ENCODE results near the gene HJURP. TPM values are rescaled to one million over a fixed set of nuclear protein-coding genes. Genes with fewer than 3 reads are reported as not detected.
"Not testable (repeated sequence)": the region's sequence is repeated elsewhere in the genome, so short reads cannot be mapped to it uniquely, and the experiment has no call there.

HJURP gene
- total and polyA plus RNA-seq, 2 donors (not counting 1 experiment from before 2014, with no cell fraction given) = 5.8 to 6.2 TPM

- Histone ChIP-seq H3K27ac (ENCODE audit: insufficient read depth, low read length) (no peak overlapping the region), H4K20me1 (ENCODE audit: control insufficient read depth, extremely low read depth, insufficient read depth, low read length) (no peaks in the 10 kb centered on the region), H3K27me3 (ENCODE audit: control insufficient read depth, insufficient read depth, low read length) (no peaks in the 10 kb centered on the region), H3K36me3 (ENCODE audit: control insufficient read depth, insufficient read depth, low read length) (no peaks in the 10 kb centered on the region), H3K4me2 (ENCODE audit: extremely low read depth, insufficient read depth, low read length) (no peak overlapping the region), H3K4me1 (ENCODE audit: control insufficient read depth, extremely low read depth, insufficient read depth, low read length) (no peaks in the 10 kb centered on the region), H3K9ac (ENCODE audit: insufficient read depth, low read length) (no peak overlapping the region), H3K9me3 (ENCODE audit: control insufficient read depth, insufficient read depth, low read depth, low read length) (no peaks in the 10 kb centered on the region), H3K79me2 (ENCODE audit: control insufficient read depth, insufficient read depth, low read length) (no peaks in the 10 kb centered on the region), H3K4me3 (replicated peaks in 1 of 4; ENCODE audit: control extremely low read depth in 1 of 4, insufficient read depth in 1 of 4, low read depth in 3 of 4, low read length in 4 of 4) (no peak overlapping the region), H2AFZ (ENCODE audit: low read length) (no peak overlapping the region)
- TF ChIP-seq CTCF (conservative IDR thresholded peaks at IDR 0.05 in 1 of 2, IDR thresholded peaks at IDR 0.05 in 1 of 2; ENCODE audit: low read depth in 1 of 2, low read length in 2 of 2) = no peak
- TF ChIP-seq EZH2 (IDR thresholded peaks at IDR 0.05; ENCODE audit: low read length, missing control alignments) = no peak
- no peak for DNase-seq (ENCODE audit: low read depth in 2 of 2)
These were observed 38.5 kb upstream of the HJURP start for GRCh38 chr2:233892793-233893192.

GRCh38 chr2:233882353-233882752, 28.0 kb upstream of the HJURP start:
- no peaks in the 10 kb centered on the region for H4K20me1 ChIP-seq (ENCODE audit: control insufficient read depth, extremely low read depth, insufficient read depth, low read length)
- TF ChIP-seq EZH2 (IDR thresholded peaks at IDR 0.05; ENCODE audit: low read length, missing control alignments) = no peak
- no peak for TF ChIP-seq CTCF (conservative IDR thresholded peaks at IDR 0.05 in 1 of 2, IDR thresholded peaks at IDR 0.05 in 1 of 2; ENCODE audit: low read depth in 1 of 2, low read length in 2 of 2)
- H3K4me3 ChIP-seq (replicated peaks in 1 of 4; ENCODE audit: control extremely low read depth in 1 of 4, insufficient read depth in 1 of 4, low read depth in 3 of 4, low read length in 4 of 4) = no peak overlapping the region
- no peak overlapping the region for H3K9ac ChIP-seq (ENCODE audit: insufficient read depth, low read length)
- peak in 1 of 2 donors; percentile 4 for DNase-seq (ENCODE audit: low read depth in 2 of 2)
- H3K4me1 ChIP-seq (ENCODE audit: control insufficient read depth, extremely low read depth, insufficient read depth, low read length) = no peaks in the 10 kb centered on the region
- no peak overlapping the region for H3K4me2 ChIP-seq (ENCODE audit: extremely low read depth, insufficient read depth, low read length)
- H3K36me3 ChIP-seq (ENCODE audit: control insufficient read depth, insufficient read depth, low read length) = no peaks in the 10 kb centered on the region
- no peaks in the 10 kb centered on the region for H3K9me3 ChIP-seq (ENCODE audit: control insufficient read depth, insufficient read depth, low read depth, low read length)
- H2AFZ ChIP-seq (ENCODE audit: low read length) = no peak overlapping the region
- no peak overlapping the region for H3K27ac ChIP-seq (ENCODE audit: insufficient read depth, low read length)
- H3K27me3 ChIP-seq (ENCODE audit: control insufficient read depth, insufficient read depth, low read length) = no peaks in the 10 kb centered on the region
- no peaks in the 10 kb centered on the region for H3K79me2 ChIP-seq (ENCODE audit: control insufficient read depth, insufficient read depth, low read length)

- H4K20me1 ChIP-seq (ENCODE audit: control insufficient read depth, extremely low read depth, insufficient read depth, low read length); H3K36me3 ChIP-seq (ENCODE audit: control insufficient read depth, insufficient read depth, low read length); H3K27ac ChIP-seq (ENCODE audit: insufficient read depth, low read length); H3K79me2 ChIP-seq (ENCODE audit: control insufficient read depth, insufficient read depth, low read length); H3K9ac ChIP-seq (ENCODE audit: insufficient read depth, low read length); H3K4me1 ChIP-seq (ENCODE audit: control insufficient read depth, extremely low read depth, insufficient read depth, low read length); H2AFZ ChIP-seq (ENCODE audit: low read length); DNase-seq (ENCODE audit: low read depth in 2 of 2); H3K4me2 ChIP-seq (ENCODE audit: extremely low read depth, insufficient read depth, low read length); H3K9me3 ChIP-seq (ENCODE audit: control insufficient read depth, insufficient read depth, low read depth, low read length); H3K27me3 ChIP-seq (ENCODE audit: control insufficient read depth, insufficient read depth, low read length); H3K4me3 ChIP-seq (replicated peaks in 1 of 4; ENCODE audit: control extremely low read depth in 1 of 4, insufficient read depth in 1 of 4, low read depth in 3 of 4, low read length in 4 of 4): not testable (repeated sequence)
These were observed 17.8 kb upstream of the HJURP start for GRCh38 chr2:233872125-233872524.
